ENCODE measurements around the gene GMPR.
"Not testable (repeated sequence)": the region's sequence is repeated elsewhere in the genome, so short reads cannot be mapped to it uniquely, and the experiment has no call there.

Gene GMPR

DNA sequence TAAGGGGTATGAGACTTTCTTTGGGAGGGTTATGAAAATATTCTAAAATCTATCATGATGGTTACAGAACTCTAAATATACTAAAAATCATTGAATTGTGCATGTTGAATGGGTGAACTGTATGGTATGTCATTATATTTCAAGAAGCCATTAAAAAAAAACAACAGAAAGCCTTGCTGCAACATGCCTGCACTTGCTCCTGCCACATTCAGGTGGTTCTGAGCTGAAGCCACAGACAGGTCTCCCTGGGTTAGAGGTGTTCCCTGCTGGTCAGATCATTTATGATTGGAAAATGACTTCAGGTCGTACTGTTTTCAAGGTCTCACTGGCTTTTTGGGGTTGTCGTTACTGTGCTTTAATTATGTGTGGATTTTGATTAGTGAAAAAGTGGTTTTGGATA lies 13.3 kb downstream of the GMPR start:
- DNase-seq = no peak

DNA sequence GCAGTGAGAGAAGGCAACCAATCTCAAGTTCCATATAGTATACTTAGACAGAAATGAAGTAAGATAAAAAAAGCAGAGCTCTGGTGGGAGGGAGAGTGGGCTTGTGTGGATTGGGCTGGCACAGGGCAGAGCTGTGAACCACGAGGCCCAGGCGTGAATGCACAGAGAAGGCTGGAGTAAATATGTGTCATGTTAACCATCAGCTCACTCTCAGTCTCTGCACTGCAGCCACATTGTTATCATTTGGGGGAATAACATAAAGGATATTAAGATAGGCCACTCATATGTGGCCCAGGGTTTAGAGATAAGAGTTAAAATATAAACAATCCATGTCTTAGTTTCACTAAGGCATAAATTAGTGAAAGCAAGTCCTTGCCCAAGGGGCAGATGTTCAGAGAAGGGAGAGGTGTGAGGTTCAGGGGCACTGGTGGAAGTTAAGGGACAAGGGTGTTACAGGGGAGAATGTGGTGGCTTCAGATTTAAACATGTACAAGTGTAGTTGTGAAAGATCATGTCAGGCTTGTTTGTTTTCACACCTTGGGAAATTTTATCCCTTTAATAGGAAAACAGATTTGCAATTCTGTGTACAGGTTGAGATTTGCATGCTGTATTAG lies 14.4 kb downstream of the GMPR start:
- DNase-seq = no peak

DNA sequence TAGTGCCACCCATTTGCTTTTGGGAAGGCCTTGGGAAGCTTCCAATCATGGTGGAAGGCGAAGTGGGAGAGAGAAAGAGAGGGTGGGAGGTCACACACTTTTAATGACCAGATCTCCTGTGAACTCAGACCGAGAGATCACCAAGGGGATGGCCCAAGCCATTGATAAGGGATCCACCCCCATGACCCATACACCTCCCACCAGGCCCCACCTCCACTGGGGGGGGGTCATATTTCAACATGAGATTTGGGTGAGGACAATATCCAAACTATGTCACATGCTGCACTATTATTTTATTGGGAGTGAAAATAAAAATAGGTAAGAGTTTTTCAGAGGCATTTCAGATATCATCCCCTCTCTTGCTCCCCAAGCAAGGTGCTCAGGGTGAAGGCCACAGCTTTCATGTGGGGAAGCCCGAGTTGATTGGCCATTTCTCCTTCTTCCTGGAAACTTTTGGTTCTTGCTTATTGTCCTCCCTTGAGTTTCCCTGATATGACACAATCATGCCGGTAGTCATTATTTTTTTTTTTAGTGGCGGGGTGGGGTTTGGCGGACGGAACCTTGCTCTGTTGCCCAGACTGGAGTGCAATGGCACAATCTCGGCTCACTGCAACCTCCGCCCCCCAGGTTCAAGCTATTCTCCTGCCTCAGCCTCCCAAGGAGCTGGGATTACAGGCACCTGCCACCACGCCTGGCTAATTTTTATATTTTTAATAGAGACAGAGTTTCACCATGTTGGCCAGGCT lies 15.2 kb downstream of the GMPR start:
- no peak for DNase-seq

DNA sequence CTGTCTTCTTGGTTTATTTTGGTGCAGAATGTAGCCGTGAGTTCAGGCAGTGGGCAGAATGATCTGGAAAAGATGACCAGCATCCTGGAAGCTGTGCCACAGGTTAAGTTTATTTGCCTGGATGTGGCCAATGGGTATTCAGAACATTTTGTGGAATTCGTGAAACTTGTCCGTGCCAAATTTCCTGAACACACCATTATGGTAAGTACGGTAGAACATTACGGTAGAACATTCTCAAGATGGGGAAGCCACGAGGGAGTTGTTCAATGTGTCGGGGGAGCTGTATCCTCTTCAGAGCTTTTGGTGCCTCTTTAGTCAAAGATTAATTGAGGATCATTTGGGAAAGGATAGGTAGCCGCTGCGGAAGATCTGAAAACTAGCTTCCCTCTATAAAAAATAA lies 16.1 kb downstream of the GMPR start:
- DNase-seq = no peak

DNA sequence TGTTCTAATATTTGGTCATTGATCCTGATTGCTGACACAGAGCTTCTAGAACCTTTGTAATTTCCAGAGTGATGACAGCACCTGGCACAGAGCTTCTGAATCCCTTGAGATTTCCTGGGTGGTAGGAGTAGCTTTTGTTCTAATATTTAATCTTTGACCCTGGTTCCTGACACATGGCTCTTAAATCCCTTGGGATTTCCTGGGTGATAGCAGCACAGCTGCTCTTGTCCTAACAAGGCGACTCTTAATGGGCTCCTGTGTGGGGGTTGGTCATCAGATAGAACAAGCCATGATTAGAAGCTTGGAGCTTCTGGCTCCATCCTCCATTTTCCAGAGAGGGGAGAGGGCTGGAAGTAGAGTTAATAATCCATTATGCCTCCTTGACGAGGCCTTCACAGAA lies 18.4 kb downstream of the GMPR start:
- DNase-seq = no peak

DNA sequence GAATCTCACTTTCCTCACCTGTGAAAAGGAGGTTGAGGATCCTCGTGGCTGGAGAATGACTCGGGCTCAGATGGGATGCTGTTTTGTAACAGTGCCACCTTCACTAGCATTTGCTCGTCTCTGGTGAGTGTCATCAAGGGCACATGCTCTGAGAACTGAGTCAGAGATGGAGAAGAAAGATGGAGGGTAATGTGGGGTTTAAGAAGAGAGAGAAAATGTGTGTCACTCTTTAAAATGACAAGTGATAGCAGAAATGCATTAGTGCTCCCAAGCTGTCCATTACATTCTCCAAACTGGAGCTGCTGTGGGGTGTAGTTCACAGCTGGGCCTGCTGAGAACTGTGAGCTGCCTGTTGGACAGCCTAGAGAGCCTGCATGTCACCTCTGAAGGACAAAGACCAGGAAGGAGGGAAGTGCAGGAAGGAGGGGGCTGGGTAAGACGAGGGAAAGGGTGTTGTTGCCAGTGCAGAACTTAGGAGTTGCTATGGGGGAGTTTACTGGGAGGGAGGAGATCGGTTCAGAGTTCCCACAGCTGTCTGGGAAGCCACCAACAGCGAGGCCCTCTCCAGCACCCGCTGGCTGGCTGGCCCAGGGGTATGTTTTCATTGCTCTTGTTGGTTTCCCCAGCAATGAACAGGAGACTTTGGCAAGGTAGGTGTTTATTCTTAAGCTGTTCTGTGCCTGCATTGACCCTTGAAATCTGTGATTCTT lies 19.8 kb downstream of the GMPR start:
- DNase-seq = peak; percentile 25

DNA sequence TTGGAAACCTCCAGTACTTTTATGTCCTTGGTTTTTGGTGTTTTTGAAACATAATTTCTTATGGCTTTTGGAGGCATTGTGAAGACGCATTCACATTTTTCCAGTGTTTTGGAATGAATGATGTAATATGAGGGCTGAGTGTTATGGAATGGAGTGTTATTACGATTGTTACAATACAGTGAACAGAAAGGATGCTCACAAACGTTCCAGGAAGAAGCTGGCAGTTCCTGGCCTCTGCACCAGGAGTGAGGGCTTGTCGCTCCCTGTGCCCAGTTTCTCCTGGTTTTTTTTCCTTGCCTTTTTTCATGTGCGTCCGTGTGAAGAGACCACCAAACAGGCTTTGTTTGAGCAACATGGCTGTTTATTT lies 20.3 kb downstream of the GMPR start:
- no peak for DNase-seq

DNA sequence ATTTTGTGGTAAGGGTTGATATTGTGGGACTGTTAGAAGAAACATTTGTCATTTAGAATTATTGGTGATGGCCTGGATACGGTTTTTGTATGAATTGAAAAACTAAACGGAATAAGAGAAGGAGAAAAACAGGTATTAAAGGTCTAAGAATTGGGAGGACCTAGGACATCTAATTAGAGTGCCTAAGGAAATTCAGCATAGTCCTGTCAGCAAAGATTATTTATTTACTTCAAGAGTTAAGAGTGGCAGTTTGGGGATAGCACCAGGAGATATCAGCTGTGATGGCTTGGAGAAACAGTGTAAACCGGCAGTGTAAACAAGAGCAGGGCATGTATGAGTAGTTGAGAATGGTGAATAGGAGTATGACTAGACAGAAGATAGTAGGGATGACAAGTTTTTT lies 21.2 kb downstream of the GMPR start:
- not testable (repeated sequence) for DNase-seq

DNA sequence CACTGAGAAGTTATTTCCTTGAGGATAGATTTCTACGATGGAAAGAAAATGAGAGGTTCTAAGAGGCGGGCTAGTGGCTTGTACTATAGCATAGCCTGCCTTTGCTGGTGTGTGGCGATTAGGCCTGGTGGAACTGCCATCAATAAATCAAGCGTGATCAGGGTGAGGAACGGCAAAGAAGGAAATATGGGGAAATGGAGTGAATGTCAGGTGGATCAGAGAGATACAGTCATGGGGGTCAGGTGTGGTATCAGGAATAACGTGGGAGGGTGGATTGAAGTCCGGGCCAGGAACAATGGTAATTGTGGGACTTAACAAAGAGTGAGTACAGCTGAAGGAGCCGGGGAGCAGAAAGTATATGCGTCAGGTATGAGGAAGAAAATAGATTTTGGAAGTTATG lies 22.2 kb downstream of the GMPR start:
- not testable (repeated sequence) for DNase-seq

DNA sequence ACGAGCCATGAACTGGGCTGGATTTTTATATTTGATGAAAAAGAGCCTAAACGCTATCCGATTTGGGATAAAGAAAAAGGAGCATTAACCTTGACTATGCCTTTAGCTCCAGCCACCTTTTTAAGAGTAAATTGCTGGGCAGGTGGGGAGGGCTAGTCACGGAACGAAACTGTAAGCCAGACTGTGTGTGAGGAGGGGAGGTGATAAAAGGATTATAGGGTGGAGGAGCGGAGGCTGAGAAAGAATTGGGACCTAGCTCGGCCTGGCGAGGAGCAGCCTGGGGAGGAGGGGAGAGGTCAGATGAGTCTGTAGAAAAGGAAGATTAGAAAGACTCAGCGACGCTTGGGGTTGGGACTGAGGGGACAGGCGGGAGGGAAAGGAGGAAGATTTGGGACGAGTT lies 24.4 kb downstream of the GMPR start:
- not testable (repeated sequence) for DNase-seq

DNA sequence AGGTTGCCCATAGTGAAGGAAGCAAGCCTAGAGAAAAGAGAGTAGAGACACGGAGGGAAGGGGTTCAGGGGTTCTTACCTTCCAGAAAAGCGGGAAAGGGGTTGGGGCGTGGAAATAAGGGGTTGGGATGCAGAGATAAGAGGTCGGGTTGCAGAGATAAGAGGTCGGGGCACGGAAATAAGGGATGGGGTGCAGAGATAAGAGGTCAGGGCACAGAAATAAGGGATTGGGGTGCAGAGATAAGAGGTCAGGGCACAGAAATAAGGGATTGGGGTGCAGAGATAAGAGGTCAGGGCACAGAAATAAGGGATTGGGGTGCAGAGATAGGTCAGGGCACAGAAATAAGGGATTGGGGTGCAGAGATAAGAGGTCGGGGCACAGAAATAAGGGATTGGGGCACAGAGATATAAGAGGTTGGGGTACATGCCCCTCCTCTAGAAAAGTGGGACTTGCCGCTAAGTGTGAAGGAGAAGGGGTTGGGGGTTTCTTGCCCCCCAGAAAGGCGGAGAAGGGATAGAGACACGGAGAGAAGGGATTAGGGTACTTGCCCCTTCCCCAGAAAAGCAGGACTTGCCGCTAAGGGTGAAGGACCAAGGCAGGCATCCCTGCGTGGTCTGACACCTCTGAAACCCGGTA lies 25.2 kb downstream of the GMPR start:
- not testable (repeated sequence) for DNase-seq

DNA sequence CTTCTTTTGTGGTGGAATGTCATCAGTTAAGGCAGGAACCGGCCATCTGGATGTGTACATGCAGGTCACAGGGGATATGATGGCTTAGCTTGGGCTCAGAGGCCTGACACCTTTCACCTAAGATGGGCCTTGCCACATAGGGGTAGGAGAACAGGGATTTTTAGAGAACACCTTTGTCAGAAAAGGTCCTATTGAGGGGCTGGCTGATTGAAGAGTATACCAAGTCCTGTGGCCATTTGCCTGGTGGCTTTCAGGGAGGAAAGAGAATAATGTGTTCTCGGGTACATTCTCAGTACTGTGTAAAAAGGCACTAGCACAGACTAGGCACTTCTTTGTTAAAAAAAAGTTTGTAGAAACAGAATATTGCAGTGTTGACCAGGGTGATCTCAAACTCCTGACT lies 26.4 kb downstream of the GMPR start:
- DNase-seq = no peak

DNA sequence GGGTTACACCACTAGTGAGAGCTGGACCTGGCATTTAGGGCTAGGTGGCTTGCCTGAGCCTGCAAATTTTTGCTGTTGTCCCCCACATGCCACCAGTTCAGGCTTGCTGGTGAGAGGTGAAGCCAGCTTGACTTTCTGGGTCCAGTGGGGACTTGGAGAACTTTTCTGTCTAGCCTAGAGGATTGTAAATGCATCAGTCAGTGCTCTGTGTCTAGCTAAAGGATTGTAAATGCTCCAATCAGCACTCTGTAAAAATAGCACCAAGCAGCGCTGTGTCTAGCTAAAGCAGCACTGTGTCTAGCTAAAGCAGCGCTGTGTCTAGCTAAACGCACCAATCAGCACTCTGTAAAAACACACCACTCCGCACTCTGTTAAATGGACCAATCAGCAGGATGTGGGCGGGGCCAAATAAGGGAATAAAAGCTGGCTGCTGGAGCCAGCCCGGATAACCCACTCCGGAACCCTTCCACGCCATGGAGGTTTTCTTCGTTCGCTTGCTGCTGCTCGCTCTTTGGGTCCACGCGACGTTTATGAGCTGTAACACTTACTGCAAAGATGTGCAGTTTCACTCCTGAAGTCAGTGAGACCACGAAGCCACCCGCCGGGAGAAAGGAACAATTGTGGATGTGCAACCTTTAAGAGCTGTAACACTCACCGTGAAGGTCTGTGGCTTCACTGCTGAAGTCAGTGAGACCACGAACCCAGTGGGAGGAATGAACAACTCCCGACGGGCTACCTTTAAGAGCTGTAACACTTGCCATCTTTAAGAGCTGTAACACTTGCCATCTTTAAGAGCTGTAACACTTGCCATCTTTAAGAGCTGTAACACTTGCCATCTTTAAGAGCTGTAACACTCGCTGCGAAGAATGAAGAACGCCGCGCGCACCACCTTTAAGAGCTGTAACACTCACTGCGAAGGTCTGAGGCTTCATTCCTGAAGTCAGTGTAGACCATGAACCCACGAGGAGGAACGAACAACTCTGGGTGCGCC lies 27.3 kb downstream of the GMPR start:
- DNase-seq = no peak

DNA sequence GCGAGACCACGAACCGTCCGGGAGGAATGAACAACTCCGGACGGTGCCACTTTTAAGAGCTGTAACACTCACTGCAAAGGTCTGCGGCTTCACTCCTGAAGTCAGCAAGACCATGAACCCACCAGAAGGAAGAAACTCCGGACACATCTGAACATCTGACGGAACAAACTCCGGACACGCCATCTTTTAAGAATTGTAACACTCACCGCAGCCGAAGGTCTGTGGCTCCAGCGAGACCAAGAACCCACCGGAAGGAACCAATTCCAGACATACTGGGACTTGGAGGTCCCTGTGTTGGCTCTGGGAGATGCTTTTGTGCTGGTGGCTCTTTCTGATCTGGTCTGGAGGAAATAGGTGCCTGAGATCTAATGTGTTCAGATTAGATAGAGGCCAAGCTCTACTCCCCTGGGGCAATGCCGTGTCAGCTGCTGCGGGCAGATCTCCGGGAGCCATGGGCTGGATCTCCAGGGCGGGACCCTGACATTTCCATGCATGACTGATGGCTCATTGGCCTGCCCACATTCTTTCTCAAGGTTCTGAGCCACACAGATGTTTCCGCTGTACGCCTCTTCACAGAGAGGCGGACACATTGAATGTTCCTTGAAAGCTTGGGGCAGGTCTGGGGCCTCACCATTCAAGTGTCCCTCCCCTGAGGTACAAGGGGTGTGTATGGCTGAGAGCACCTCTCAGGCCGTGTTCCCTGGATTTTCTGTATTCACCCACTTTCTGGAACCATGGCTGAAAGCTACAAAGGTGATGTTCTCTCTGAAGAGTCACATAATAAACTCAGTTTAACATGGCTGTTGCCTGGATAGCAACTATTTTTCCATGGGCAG lies 29.3 kb downstream of the GMPR start:
- DNase-seq = no peak

DNA sequence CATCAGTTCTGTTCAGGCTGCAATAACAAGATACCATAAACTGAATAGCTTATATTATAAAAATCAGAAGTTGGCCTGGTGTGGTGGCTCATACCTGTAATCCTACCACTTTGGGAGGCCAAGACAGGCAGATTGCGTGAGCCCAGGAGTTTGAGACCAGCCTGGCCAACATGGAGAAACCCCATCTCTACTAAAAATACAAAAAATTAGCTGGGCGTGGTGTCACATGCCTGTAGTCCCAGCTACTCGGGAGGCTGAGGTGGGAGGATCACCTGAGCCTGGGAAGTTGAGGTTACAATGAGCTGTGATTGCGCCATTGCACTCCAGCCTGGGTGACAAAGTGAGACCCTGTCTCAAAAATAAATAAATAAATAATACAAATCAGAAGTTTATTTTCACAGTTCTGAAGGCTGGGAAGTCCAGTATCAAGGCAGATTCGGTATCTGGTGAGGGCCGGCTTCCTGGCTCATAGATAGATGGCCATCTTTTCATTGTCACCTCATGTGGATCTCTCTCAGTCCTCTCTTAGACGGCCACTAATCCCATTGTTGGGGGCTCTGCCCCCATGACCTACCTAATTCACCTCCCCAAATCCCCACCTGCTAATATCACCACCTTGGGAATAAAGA lies 31.2 kb downstream of the GMPR start:
- not testable (repeated sequence) for DNase-seq

DNA sequence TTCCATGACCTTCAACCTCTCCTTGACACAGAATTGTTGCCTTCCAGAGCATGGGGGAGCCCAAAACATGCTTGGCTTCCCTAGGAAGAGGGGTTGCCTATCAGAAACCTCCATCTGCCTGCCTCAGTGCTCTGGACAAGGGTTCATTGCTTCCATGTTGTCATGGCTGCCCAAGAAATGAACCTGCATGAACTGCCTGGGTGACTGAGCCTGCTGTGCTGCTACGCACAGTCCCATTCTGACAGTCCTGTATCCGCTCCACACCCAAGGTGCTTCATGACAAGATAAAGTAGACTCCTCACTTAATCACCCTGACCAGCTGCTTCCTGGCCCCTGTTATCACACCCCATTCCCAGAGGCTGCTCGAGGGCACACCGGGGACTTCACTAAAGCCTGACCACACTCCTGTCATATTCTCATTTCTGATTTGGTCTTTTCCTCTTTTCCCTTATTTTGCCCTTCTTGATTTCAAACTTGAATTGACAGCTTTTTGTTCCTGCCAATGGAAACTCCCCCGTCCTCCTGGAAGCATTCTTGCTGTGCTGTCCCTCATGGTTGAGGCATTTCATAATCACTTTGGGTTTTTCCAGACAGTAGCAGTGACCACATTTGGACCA lies 31.9 kb downstream of the GMPR start:
- DNase-seq = no peak

DNA sequence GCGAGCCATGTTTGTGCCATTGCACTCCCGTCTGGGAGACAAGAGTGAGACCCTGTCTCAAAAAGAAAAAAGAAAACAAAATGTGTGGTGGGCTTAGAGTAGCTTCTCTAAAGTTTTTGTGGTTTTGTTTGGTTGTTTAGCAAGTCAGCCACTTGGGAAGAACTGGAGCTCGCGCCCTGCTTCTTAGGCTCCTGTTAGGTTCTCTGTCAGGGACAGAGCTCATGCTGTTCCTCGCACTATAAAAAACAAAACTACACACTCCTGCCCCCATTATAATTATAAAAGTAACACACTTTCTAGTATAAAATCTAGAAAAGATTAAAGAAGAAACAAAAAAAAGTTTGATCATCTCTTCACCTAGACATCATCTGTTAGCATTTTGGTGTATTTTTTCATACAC lies 33.0 kb downstream of the GMPR start:
- no peak for DNase-seq

DNA sequence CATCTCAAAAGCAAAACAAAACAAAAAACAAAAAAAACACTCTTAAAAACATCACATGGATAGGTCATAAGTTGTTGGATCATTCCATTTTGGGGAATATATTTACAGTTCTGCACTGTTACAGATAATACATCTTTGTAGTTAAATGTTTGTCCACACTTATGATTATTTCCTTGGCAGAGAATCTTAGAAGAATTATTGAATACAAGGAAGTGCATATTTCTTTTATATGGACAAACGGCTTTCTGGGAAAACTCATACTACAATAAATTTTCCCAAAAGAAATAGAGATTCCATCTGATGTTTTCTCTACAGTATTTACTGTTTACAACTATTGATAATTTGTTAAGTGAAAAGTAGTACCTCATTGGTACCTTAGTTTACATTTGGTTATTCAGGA lies 33.8 kb downstream of the GMPR start:
- DNase-seq = no peak

DNA sequence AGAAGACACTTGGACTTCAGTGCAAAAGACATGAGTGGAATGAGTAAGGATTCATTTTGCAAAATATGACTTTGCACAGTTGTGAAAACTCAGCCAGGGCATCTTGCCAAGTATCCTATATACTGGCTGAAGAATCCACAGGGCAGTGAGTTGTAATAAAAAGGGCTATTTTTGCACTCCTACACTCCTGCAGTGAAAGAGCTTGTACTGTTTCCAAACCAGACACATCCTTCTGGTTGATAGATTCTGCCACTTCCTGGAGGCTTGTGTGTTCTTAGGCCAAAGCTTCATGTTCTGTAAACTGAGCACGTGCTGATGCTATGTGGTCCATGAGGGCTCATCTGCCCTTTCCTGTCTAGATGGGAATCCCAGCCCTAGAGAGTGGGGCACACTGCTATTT lies 34.9 kb downstream of the GMPR start:
- DNase-seq = no peak

DNA sequence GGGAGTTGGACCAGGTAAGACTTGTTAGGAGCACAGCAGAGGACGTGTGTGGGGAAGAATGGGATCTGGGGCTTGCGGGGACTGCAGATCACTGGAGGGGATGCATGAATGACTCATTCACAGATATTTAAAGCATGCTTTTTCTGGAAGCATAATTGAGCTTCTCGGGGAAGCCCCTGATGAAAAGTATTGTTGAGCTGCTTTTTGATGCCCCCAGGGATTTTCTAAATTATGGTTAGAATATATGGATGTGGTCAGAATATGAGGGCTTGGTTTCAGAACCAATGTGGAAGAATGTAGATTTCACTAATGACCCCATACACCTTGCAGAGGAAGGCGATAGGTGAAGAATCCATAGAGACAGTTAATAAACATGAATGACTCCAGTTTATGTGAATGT lies 36.1 kb downstream of the GMPR start:
- DNase-seq = no peak

Data from activated CD4-positive, alpha-beta T cell treated with anti-CD3 and anti-CD28 coated beads for 48 hours (primary cell).